GM21515 (cell line): ENCODE results near the gene SCCPDH.
"Not testable (repeated sequence)": the region's sequence is repeated elsewhere in the genome, so short reads cannot be mapped to it uniquely, and the experiment has no call there.

Source experiments
- ATAC-seq: cut with Tn5 transposase; IDR thresholded peaks from one replicate; pipeline ENCODE4 v1.9.1; 2021; ENCODE audit not compliant: unreplicated experiment

SCCPDH gene

DNA sequence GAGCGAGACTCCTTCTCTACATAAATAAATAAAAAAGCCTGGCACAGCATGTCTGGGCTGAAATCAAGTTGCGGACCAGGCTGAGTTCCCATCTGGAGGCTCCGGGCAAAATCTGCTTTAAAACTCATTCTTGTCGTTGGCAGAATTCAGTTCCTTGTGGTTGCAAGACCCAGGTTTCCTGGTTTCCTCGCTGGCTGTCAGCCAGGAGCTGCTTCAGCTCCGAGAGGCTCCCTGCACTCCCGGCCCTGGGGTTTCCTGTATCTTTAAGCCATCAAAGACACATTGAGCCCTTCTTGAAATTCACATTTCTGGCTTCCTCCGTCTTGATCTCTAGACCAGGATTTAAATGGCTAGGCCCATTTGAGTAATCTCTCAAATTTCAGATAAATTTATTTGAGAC is 20.6 kb upstream of the SCCPDH start:
- no peak for ATAC-seq

DNA sequence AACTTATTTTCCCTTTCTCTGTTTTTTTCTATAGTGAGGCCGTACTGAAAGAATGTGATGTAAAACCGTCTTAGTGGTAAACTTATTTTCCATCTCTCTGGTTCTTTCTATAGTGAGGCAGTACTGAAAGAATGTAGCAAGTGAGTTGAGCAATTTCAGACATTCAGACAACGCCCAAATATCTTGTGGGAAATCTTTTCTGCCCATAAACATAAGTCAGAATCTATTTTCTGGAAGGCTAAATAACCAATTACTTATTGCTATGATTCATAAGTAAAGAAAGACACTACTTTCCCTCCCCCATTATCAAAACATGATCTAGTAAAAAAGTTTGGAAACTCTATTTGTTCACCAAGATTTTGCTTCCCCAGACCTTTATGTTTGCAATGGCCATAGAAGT is 18.8 kb upstream of the SCCPDH start:
- no peak for ATAC-seq

DNA sequence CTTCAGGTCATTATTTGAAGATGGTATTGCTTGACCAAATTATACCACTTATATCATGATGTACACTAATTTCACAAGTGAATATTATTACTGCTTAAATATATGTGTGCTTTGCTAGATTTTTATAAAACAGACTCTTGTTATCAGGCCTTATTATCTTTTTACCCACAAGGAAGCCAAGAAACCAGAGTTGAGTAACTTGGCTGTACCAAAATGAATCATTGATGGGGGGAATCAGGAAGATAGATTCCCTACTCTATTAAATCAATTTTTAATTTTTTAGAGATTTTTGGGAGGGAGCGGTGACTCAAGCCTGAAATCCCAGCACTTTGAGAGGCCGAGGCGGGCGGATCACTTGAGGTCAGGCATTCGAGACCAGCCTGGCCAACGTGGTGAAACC is 16.0 kb upstream of the SCCPDH start:
- no peak for ATAC-seq

DNA sequence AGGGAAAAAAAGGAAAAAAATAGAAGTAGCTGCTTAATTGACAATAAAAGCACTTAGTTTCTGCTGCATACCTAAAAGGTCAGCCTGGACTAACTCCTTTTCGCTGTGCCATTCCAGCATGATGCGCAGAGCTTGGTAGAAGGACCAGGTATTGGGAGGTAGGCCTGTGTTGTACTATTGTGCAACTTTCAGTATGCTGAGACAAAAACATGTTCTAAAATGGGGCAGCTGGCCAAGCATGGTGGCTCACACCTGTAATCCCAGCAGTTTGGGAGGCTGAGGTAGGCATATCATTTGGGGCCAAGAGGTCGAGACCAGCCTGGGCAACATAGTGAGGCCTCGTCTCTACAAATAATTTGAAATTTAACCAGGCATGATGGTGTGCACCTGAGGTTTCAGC is 15.0 kb upstream of the SCCPDH start:
- no peak for ATAC-seq

DNA sequence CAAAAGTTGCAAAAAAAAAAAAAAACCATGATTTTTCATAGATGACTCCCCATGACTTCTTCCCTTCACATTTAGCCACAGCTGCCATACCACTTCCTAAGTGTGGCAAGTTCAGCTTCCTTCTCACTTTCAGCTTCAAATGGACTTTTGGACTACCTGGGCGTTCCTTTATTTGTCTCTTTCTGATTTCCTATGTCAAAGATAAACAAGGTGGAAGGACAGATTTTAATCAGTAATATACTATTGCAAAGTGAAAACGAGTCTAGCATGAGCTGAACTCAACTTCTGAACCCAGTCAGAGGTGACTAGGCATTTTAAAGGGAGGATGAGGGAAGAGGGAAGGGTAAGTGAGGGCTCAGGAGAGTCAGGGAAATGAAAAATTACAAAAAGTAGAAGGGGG is 14.4 kb upstream of the SCCPDH start:
- no peak for ATAC-seq

DNA sequence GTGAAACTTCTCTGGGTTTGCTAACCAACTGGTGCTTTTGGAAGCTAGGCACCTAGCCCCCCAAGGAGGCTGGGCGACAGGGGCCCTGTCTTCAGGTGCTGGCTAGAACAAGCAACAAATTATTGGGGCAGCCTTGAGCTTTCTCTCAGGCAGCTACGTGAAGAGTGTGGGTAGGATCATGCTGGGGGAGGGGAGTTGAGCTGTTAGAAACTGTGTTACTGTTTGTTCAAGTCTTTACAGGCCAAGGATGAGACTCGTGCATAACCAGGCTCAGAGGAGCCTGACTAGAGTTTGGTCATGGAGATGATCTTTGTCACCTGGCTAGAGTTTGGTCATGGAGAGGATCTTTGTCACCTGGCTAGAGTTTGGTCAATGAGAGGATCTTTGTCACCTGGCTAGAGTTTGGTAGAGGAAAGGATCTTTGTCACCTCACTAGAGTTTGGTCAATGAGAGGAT is 12.6 kb upstream of the SCCPDH start:
- no peak for ATAC-seq

DNA sequence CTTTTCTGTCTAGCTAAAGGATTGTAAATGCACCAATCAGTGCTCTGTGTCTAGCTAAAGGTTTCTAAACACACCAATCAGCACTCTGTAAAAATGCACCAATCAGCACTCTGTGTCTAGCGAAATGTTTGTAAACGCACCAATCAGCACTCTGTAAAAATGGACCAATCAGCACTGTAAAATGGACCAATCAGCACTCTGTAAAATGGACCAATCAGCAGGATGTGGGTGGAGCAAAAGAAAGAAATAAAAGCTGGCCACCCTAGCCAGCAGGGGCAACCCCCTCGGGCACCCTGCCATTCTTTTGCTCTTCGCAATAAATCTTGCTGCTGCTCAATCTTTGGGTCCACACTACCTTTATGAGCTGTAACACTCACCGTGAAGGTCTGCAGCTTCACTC is 11.8 kb upstream of the SCCPDH start:
- ATAC-seq, result not testable (repeated sequence)

DNA sequence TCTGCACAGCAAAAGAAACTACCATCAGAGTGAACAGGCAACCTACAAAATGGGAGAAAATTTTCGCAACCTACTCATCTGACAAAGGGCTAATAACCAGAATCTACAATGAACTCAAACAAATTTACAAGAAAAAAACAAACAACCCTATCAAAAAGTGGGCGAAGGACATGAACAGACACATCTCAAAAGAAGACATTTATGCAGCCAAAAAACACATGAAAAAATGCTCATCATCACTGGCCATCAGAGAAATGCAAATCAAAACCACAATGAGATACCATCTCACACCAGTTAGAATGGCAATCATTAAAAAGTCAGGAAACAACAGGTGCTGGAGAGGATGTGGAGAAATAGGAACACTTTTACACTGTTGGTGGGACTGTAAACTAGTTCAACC is 4.8 kb upstream of the SCCPDH start:
- not testable (repeated sequence) for ATAC-seq

DNA sequence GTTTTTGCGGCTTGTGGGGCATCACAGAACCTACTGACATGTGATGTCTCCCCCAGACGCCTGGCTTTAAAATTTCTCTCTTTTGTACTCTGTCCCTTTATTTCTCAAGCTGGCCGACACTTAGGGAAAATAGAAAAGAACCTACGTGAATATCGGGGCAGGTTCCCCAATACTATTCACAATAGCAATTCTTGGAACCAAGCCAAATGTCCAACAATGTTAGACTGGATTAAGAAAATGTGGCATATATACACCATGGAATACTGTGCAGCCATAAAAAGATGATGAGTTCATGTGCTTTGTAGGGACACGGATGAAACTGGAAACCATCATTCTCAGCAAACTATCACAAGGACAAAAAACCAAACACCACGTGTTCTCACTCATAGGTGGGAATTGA is 3.4 kb upstream of the SCCPDH start:
- ATAC-seq, result not testable (repeated sequence)

DNA sequence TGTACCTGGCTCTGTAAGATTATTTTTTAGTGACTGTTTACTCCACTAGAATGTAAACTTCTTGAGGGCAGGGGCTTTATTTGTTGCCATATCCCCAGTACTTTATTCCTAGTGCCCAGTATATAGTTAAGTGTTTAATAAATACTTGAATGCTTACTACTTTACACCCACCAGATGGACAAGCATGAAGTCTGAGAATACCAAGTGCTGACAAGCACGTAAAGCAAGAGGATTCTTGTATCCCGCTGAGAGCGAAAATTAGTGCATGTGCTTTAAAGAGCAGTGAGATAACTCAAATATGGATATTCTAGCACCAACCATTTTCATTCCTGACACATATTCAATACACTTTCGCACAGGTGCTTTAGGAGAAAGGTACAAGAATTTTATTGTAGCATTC is 1.5 kb upstream of the SCCPDH start:
- ATAC-seq, result no peak

DNA sequence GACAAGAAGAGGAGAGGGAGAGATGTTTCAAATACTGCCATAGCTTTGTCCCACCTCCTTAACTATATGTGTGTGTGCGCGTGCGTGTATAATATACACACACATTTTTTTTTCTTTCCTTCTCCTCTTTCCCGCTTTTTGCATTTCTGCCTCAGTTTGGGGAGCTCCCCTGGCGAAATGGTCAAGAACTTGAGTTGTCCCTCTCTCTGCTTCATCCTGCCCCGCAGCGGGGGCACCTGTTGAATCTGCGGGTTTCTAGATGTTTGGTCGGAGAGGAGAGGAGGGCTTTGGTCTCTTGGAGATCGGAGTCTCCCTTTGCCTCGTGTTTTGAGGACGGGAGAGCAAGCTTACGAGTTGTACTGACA is 504 bp downstream of the SCCPDH start:
- peak; percentile 4 for ATAC-seq

DNA sequence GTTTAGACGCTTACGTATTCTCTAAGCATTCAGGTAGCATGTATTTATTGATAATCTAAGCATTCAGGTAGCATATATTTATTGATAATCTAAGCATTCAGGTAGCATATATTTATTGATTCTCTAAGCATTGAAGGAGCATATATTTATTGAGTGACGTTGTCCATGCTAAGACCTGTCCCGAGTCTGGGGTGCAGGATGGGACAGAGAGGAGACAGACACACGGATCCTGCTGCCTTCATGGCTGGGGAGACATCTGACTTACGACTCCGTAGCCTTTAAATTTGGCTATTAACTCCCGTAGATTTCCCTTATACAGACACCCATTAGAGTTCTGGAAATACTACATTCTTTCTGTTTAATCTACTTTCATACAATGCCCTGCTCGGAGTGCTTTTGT is 982 bp downstream of the SCCPDH start:
- ATAC-seq, result no peak

DNA sequence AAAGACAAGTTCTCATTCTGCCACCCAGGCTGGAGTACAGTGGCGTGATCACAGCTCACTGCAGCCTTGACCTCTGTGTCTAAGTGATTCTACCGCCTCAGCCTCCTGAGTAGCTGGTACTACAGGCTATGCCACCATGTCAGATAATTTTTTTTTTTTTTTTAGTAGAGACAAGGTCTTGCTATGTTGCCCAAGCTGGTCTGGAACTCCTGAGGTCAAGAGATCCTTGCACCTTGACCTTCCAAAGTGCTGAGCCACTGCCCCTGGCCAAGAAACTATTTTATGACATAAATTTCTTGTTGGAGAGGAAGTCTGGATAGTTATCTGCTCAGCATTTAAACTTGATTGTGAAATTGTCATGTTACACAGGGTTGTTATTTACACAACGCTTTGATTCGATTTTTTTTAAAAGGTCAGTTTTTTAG is 2.1 kb downstream of the SCCPDH start:
- ATAC-seq, result no peak

DNA sequence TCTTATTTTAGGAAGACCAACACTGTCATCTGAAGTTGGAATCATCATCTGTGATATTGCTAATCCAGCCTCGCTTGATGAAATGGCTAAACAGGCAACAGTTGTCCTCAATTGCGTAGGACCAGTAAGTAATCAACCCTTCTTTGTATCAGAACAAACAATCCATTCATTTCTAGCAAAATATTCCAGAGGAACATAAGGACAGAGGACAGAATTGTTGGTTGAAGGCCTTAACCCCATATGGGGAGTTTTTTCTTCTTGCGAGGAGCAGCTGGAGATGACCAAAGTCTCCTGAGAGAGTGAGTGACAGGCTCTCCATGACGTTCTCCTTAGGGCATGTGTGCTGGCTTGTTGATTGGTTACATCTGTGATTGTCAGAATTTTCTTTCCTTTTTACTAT is 2.7 kb downstream of the SCCPDH start:
- ATAC-seq, result no peak

DNA sequence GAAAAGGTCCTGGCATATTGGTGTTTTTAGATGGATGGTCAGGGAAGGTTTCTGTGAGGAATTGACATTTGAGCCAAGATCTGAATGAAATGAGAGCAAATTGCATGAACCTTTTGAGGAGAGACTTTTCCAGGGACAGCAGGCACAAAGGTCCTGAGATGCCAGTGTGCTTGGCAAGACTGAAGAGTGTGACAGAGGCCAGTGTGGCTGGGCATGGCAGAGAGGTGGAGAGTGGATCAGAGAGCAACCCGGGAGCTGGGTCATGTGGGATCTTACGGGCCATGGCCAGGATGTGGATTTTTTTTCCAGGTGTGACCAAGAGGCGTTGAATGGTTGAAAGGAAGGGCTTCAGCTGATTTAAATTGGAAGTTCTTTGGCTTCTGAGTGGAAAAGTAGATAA is 3.4 kb downstream of the SCCPDH start:
- ATAC-seq, result no peak

DNA sequence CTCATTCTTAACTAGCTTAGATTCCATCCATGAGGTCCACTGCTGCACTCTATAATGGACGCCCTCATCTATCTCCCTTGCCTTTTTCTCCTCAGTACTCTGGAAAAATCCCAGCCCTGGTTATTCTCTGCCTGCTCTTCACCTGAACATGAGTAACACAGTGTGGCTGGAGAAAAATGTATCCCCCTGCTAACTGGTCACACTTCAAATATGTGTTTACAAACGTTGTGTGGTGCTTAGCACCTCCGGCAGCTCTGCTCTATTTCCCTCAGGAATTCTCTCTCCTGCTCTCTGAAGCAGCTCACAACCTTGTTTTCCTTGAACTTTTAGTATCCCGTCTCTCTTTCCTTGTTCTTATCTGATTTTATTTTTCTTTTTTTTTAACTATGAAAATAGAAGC is 4.1 kb downstream of the SCCPDH start:
- ATAC-seq, result no peak

DNA sequence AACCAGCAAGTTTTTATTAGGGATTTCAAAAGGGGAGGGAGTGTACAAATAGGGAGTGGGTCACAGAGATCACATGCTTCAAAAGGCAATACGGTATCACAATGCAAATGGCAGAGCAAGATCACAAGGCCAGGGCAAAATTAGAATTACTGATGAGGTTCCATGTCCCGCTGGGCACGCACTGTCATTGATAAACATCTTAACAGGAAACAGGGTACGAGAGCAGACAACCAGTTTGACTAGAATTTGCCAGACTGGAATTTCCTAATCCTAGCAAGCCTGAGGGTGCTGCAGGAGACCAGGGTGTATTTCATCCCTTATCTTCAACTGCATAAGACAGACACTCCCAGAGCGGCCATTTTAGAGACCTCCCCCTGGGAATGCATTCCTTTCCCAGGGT is 4.8 kb downstream of the SCCPDH start:
- ATAC-seq, result not testable (repeated sequence)

DNA sequence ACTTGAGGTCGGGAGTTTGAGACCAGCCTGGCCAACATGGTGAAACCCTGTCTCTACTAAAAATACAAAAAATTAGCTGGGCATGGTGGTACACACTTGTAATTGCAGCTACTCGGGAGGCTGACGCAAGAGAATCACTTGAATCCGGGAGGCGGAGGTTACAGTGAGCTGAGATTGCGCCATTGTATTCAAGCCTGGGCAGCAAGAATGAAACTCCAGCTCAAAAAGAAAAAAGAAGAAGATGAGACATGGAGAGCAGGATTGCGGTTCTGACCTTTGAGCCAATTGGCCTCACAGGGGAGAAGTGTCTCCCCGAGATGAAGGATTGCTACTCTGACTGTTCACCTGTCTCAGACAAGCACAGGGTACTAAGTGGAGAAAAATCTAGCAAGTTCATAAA is 6.6 kb downstream of the SCCPDH start:
- no peak for ATAC-seq

DNA sequence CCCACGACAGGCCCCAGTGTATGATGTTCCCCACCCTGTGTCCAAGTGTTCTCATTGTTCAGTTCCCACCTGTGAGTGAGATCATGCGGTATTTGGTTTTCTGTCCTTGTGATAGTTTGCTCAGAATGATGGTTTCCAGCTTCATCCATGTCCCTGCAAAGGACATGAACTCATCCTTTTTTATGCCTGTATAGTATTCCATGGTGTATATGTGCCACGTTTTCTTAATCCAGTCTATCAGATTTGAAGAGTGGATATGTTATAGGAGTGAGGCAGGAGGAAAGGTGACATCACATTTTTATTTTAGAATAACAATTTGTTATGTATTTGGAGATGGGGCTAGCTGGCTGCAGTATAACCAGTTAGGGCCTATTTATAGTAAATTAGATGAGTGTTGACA is 7.7 kb downstream of the SCCPDH start:
- not testable (repeated sequence) for ATAC-seq

DNA sequence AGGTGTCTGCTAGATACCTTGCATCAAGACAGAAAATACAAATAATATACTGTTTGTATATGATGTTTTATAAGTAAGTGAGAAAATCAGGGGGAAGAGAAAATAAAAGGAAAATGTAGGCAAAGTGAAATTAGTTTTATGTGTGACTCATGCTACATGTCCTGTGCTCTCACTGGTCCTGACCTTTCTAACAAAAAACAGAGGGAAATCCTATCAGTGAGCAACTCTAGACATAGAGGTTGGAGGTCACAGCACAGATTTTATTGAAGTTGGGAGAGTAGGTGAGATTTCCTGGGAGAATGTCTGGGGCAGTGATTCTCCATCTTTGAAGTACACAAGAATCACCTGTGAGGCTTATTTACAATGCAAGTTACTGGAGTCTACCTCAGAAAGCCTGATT is 9.5 kb downstream of the SCCPDH start:
- ATAC-seq, result no peak

DNA sequence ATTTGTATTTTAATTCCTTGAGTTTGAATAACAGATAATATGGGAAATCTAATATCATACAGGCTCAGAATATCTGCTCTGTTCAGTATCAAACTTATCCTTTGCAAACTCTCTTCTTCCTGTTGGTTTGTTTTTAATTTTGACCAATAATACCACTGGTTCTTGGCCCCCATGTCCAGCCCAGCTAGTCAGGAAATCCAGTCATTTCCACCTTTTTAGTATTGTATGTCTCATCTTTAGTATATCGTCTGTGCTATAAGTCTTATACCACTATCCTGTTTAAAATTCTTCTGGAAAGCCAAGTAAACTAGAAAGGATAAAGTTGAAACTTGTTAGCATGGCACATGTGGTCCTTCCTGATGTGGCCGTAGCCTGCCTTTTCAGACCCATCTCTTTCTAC is 10.7 kb downstream of the SCCPDH start:
- no peak for ATAC-seq

DNA sequence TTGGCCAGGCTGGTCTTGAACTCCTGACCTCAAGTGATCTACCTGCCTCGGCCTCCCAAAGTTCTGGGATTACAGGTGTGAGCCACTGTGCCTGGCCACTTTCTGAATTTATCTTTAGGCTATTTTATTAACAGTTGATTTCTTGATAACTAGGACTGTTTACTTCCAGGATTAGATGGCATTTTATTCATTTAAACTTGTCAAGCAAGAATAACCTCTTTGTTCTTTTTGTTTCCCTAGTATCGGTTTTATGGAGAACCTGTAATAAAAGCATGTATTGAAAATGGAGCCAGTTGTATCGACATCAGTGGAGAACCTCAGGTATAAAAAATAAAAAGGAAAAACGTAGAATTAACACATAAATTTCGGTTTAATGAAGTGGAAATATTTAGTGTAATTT is 11.5 kb downstream of the SCCPDH start:
- ATAC-seq, result no peak

DNA sequence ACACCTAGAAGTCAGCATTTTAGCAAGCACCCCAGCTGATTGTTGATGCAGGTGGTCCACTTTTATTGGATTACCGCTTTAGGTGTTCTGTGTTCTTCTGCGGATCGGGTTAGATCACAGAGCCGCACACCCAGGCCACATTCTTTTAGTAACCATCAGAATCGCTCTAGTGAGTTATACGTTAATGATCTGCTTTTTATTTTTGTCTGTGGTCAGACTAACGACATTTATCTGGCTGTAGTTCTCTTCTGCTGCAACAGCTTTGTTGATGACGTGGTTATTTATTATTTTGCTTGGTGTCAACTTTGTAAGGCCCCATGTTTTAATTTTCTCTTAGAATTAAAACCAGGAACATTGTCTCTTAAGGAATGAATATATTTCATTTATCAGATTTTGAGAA is 18.2 kb downstream of the SCCPDH start:
- ATAC-seq, result no peak

DNA sequence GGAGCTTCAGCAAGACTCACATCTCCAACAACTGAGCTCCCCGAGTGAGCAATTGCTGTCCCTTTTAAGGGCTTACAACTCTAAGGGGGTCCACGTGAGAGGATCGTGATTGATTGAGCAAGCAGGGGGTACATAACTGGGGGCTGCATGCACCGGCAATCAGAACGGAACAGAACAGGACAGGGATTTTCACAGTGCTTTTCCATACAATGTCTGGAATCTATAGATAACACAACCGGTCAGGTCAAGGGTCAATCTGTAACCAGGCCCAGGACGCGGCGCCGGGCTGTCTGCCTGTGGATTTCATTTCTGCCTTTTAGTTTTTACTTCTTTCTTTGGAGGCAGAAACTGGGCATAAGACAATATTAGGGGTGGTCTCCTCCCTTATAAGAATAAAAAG is 21.9 kb downstream of the SCCPDH start:
- ATAC-seq, result not testable (repeated sequence)
